Measurements from ENCODE around the gene PI4KA. TPM values are rescaled to one million over a fixed set of nuclear protein-coding genes. Genes with fewer than 3 reads are reported as not detected.
"Not testable (repeated sequence)": the region's sequence is repeated elsewhere in the genome, so short reads cannot be mapped to it uniquely, and the experiment has no call there.

Gene PI4KA
- total and polyA plus RNA-seq, 4 donors: 35.4 to 107 (median 50.3) TPM

DNA sequence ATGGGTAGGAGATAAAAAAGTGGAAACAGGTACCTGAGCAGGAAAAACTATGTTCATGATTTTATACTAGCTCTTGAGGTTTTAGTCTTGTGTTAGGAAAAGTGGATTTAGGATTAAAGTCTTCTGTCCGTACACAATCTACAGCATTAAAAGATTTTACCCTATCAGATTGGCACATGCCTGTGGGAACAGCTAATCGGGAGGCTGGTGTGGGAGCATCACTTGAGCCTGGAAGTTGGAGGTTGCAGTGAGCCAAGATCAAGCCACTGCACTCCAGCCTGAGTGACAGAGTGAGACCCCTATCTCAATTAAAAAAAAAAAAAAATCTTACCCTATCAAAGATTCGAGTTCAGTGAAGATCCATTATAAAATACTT, 46.4 kb upstream of the PI4KA start:
- DNase-seq: no peak
- no peak for TF ChIP-seq CTCF (IDR thresholded peaks at IDR 0.05; ENCODE audit: control extremely low read depth, extremely low read depth)
- Histone ChIP-seq H3K9ac (ENCODE audit: insufficient read depth in 1 of 2, low read length in 2 of 2) (no peak overlapping the region), H3K27ac (ENCODE audit: low read depth in 1 of 2, low read length in 1 of 2) (peak overlapping the region in 1 of 2 donors; percentile 31), H3K36me3 (ENCODE audit: control insufficient read depth in 4 of 4, insufficient read depth in 4 of 4, low read length in 4 of 4) (no peaks in the 10 kb centered on the region), H3K9me3 (ENCODE audit: control insufficient read depth in 4 of 4, insufficient read depth in 3 of 4, low read length in 3 of 4) (no peaks in the 10 kb centered on the region), H3K27me3 (ENCODE audit: control insufficient read depth in 3 of 3, insufficient read depth in 3 of 3, low read length in 2 of 3) (no peaks in the 10 kb centered on the region), H3K4me3 (no peak overlapping the region), H3K4me1 (ENCODE audit: control insufficient read depth in 5 of 5, insufficient read depth in 5 of 5, low read length in 5 of 5) (peaks cover 0 to 4% (median 0%) of the 10 kb centered on the region in 5 donors)
- WGBS, 2 donors: 69 to 74% methylated on average over 3 of the region's 3 CpGs
- no peak for ATAC-seq (ENCODE audit: insufficient read depth, low FRiP score)

DNA sequence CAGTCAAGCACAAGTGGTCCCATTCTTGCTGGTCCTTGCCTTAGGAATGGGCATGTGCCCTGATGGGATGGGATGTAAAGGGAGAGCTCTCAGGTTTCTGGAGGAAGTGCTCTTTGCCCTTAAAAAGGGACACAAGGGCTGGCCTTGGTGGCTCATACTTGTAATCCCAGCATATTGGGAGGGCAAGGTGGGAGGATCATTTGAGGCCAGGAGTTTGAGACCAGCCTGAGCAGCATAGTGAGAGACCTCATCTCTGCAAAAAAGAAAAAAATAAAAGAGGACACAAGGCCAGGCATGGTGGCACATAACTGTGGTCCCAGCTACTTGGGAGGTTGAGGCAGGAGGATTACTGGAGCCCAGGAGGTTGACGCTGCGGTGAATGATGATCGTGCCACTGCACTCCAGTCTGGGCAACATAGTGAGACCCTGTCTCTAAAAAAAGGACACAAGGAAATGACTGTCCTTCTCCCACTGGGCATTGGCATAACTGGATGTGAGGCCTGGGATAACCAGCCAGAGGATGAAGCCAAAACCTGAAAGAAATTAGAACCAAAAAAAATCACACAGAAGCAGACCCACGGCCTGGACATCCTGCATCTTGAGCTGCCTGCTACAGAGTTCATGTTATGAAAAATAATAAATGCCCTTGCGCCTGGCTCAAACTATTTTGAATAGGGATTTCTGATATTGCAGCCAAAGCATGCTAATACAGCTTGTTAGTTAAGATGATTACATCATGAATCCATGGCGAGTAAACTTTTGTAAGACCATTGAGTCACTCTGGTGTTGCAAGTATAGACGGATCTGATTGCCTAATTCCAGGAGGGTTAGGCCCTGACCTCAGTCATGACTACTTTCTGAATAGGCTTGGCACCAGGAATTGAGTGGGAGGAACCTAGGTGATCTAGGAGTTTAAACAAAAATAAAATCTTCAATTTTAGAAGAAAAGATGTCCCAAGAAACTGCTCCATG, 45.7 kb upstream of the PI4KA start:
- TF ChIP-seq CTCF (IDR thresholded peaks at IDR 0.05; ENCODE audit: control extremely low read depth, extremely low read depth): no peak
- H3K36me3 ChIP-seq (ENCODE audit: control insufficient read depth in 4 of 4, insufficient read depth in 4 of 4, low read length in 4 of 4): no peaks in the 10 kb centered on the region
- H3K4me3 ChIP-seq: no peak overlapping the region
- peaks cover 0 to 4% (median 0%) of the 10 kb centered on the region in 5 donors for H3K4me1 ChIP-seq (ENCODE audit: control insufficient read depth in 5 of 5, insufficient read depth in 5 of 5, low read length in 5 of 5)
- H3K9ac ChIP-seq (ENCODE audit: insufficient read depth in 1 of 2, low read length in 2 of 2): no peak overlapping the region
- 61 to 70% methylated on average over 7 of the region's 7 CpGs for WGBS, 2 donors
- no peaks in the 10 kb centered on the region for H3K27me3 ChIP-seq (ENCODE audit: control insufficient read depth in 3 of 3, insufficient read depth in 3 of 3, low read length in 2 of 3)
- ATAC-seq (ENCODE audit: insufficient read depth, low FRiP score) (peak; percentile 86), DNase-seq (no peak)
- H3K27ac ChIP-seq (ENCODE audit: low read depth in 1 of 2, low read length in 1 of 2): peak overlapping the region in 1 of 2 donors; percentile 59
- no peaks in the 10 kb centered on the region for H3K9me3 ChIP-seq (ENCODE audit: control insufficient read depth in 4 of 4, insufficient read depth in 3 of 4, low read length in 3 of 4)

GRCh38 chr22:20903093-20903492, 44.5 kb upstream of the PI4KA start:
- H3K9me3 ChIP-seq (ENCODE audit: control insufficient read depth in 4 of 4, insufficient read depth in 3 of 4, low read length in 3 of 4): no peaks in the 10 kb centered on the region
- H3K9ac ChIP-seq (ENCODE audit: insufficient read depth in 1 of 2, low read length in 2 of 2): no peak overlapping the region
- no peak overlapping the region for H3K27ac ChIP-seq (ENCODE audit: low read depth in 1 of 2, low read length in 1 of 2)
- WGBS, 2 donors: 96 to 98% methylated on average over 2 of the region's 2 CpGs
- no peak for DNase-seq
- H3K4me3 ChIP-seq: no peak overlapping the region
- no peak for TF ChIP-seq CTCF (IDR thresholded peaks at IDR 0.05; ENCODE audit: control extremely low read depth, extremely low read depth)
- peaks cover 0 to 4% (median 0%) of the 10 kb centered on the region in 5 donors for H3K4me1 ChIP-seq (ENCODE audit: control insufficient read depth in 5 of 5, insufficient read depth in 5 of 5, low read length in 5 of 5)
- no peak for ATAC-seq (ENCODE audit: insufficient read depth, low FRiP score)
- no peaks in the 10 kb centered on the region for H3K27me3 ChIP-seq (ENCODE audit: control insufficient read depth in 3 of 3, insufficient read depth in 3 of 3, low read length in 2 of 3)
- no peaks in the 10 kb centered on the region for H3K36me3 ChIP-seq (ENCODE audit: control insufficient read depth in 4 of 4, insufficient read depth in 4 of 4, low read length in 4 of 4)

DNA sequence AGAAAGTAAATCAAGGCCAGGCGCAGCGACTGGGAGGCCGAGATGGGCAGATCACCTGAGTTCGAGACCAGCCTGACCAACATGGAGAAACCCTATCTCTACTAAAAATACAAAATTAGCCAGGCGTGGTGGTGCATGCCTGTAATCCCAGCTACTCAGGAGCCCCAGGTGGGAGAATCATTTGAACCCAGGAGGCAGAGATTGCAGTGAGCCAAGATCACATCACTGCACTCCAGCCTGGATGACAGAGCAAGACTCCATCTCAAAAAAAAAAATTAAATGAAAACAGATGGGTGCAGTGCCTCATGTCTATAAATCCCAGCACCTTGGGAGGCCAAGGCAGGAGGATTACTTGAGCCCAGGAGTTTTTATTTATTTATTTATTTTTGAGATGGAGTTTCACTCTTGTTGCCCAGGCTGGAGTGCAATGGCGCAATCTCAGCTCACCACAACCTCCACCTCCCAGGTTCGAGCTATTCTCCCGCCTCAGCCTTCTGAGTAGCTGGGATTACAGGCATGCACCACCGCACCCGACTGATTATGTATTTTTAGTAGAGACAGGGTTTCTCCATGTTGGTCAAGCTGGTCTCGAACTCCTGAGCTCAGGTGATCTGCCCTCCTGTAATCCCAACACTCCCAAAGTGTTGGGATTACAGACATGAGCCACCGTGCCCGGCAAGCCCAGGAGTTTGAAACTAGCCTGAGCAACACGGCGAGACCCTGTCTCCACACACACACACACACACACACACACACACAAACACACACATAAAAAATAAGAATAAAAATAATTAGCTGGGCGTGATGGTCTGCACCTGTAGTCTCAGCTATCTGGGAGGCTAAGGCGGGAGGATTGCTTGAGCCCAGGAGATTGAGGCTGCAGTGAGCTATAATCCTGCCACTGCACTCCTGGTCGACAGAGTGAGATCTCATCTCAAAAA, 42.8 kb upstream of the PI4KA start:
- not testable (repeated sequence) for H3K9me3 ChIP-seq (ENCODE audit: control insufficient read depth in 4 of 4, insufficient read depth in 3 of 4, low read length in 3 of 4); H3K27ac ChIP-seq (ENCODE audit: low read depth in 1 of 2, low read length in 1 of 2); ATAC-seq (ENCODE audit: insufficient read depth, low FRiP score); H3K36me3 ChIP-seq (ENCODE audit: control insufficient read depth in 4 of 4, insufficient read depth in 4 of 4, low read length in 4 of 4); H3K9ac ChIP-seq (ENCODE audit: insufficient read depth in 1 of 2, low read length in 2 of 2); DNase-seq; H3K27me3 ChIP-seq (ENCODE audit: control insufficient read depth in 3 of 3, insufficient read depth in 3 of 3, low read length in 2 of 3); H3K4me3 ChIP-seq; H3K4me1 ChIP-seq (ENCODE audit: control insufficient read depth in 5 of 5, insufficient read depth in 5 of 5, low read length in 5 of 5)
- WGBS, 2 donors: 90 to 91% methylated on average over 18 of the region's 18 CpGs

Data from lung (tissue), 12 donors.